Measurements from ENCODE around the gene GPX4. TPM values are rescaled to one million over a fixed set of nuclear protein-coding genes. Genes with fewer than 3 reads are reported as not detected.
"Not testable (repeated sequence)": the region's sequence is repeated elsewhere in the genome, so short reads cannot be mapped to it uniquely, and the experiment has no call there.

GPX4 gene
- total RNA-seq, 1 donor from 2014 or later, result 591 TPM

DNA sequence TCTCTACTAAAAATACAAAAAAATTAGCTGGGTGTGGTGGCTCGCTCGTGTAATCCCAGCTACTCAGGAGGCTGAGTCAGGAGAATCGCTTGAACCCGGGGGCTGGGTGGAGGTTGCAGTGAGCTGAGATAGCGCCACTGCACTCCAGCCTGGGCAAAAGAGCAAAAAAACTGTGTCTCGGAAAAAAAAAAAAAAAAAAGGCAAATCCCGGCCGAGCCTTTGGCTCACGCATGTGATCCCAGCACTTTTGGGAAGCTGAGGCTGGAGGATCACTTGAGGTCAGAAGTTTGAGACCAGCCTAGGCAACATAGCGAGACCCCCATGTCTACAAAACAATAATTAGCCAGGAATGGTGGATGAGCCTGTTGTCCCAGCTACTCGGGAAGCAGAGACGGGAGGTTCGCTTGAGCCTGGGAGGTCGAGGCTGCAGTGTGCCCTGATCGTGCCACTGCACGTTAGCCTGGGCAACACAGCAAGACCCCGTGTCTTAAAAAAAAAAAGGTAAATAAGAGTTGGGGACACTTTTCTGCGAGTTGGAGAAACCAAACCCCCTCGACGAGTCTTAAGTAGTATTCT lies 574 bp upstream of the GPX4 start:
- no peak for DNase-seq

DNA sequence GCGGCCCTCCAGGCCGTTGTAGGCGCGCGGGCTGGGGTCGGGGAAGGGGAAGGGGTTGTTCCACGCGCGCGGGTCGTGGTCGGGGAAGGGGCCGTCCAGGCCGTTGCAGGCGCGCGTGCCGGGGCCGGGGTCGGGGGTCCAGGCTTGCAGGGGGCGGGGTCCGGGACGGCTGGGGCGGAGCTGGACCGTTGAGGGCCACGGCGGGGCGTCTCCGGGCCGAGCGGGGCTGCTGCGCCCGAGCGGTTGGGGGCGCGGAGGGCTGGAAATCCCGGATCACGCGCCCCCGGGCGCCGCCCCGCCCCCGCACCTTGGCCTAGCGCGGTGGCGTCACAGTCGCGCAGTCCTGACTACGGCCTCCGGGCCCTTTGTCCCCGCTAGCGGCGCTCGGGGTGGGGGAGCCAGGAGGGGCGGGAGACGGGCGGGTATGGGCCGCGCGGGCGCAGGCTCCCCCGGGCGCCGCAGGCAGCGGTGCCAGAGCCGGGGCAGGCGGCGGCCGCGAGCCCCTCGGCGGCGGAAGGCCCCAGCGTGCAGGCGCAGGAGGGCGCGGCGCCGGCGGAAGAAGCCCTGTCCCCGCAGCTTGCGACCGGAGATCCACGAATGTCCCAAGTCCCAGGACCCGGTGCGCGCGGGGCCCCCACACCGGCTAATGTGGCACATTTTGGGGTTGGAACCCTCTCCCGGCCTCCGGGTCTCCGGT lies 665 bp downstream of the GPX4 start:
- peak; percentile 79 for DNase-seq

GRCh38 chr19:1105008-1105872 lies 1.4 kb downstream of the GPX4 start:
- peak; percentile 59 for DNase-seq

- no peak for DNase-seq
Measured at GRCh38 chr19:1105873-1106840, 2.4 kb downstream of the GPX4 start.

DNA sequence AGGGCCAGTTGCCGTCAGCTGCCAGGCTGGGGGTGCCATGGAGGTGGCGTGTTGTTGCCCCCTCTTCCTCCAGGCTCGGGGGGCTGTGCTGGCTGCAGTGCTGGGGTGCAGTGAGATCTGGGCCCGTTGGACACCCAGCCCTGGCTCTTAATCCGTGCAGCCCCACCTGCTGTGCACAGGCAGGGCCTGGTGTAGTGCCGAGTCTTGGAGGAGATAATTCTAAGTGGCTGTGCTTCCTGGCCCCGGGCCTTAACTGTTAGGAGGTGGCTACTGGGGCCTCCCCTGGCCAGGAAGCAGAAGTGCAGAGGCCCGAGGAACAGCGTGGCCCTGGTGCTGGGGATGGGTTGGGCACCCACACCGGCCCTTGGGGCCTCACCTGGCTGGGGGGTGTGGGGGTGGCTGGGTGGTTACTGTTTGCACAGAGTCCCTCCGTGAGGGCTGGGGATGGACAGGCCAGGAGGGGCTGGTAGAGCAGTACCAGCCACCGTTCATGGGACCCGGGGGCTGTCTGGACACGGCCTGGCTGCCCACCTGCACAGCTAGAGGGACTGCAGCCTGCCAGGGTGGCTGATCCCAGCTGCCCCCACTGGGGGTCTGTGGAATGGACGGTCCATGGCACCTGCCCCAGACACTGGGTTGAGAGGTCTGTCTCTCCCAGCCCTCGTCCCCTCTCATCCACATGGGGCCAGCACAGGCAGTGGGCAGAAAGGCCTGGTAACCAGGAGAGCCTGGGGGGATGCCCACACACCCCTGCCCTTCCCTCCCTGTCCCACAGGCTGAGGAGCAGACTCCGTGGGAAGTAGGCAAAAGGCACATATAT lies 3.3 kb downstream of the GPX4 start:
- peak; percentile 46 for DNase-seq

GRCh38 chr19:1107661-1108261 lies 4.0 kb downstream of the GPX4 start:
- DNase-seq, result no peak

- DNase-seq, result no peak
Measured at GRCh38 chr19:1108291-1109031, 4.7 kb downstream of the GPX4 start.

- DNase-seq, result no peak
Measured at GRCh38 chr19:1109032-1109551, 5.3 kb downstream of the GPX4 start.

GRCh38 chr19:1109697-1110671 lies 6.2 kb downstream of the GPX4 start:
- DNase-seq, result no peak

DNA sequence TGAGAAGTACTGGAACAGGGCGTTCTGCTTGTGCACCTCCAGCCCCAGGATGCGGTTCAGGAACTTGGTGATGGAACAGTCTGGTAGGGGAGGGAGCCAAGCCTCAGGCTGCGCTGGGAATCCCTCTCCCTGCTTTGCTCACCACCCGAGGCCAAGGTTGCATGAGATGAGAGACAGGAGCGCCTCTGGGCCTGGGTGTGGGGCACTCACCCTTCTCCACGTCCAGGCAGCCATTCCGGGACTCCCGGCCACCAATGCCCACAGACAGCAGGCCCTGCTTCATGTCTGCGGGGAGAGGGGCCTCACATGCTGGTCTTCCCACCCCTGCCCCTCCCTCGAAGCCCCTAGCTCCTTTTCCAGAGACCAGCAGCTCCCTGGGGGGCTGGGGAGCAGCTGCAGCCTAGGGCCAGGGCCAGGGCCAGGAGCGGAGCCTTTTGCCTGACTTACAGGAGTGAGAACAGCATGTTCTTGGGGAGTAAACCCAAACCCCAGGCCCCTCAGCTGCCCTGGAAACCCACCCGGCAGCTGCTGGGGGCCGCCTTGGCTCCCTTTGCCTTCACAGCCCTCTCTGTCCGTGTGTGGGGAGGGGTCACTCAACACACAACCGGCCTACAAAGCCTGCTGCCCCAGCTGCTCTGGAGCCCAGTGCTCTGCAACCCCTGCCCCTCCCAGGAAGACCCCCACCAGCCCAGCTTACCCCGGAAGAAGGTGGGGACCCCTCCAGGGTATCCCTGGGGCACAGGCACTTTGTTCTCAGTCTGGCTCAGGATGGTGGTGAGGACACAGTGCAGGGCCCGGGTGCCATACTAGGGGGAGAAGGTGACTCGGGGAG lies 7.2 kb downstream of the GPX4 start:
- no peak for DNase-seq

GRCh38 chr19:1111641-1112267 lies 8.0 kb downstream of the GPX4 start:
- DNase-seq, result no peak

GRCh38 chr19:1112268-1113029 lies 8.7 kb downstream of the GPX4 start:
- DNase-seq, result no peak

DNA sequence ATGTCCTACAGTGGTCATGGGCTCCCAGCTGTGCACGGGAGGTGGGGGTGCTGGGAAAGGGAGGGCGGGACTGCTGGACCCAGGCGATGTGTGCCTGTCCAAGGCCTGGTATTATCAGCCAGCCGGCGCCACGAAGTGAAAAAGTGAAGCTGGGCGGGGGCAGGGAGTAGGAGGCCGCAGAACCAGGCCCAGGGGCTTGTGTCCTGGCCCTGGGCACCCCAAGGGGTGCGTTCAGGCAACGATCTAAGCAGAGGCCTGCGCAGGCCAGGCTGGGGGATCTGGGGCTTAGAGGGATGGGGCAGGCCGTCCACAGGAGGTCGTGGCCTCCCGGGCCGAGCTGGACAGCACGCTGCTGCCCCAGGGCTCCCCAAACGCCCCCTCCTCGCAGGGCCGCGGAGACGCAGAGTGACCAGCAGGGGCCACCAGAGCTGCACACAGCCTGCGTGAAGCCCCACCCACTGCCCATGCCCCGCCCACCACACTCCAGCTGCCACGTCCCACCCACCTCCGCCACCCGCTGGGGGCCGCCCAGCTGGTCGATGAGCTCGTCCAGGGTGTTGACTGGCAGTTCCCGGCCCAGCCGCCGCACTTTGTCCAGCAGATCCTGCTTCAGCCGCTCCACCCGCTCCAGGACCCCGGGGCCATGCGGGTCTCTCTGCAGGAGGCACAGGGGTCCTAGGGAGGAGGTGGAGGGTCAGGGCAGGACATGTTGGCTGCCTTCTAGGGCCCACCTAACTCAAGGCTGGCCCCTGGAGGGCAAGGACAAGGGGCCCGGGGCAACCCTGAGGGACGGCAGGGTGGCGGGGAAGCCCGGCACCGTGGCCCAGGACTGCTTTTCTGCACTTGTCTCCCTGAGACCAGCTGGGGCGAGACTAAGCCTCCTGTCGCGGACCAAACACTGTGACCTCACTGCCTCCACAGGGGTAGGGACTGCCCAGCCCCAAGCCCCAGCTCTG lies 9.5 kb downstream of the GPX4 start:
- DNase-seq, result peak; percentile 98

- no peak for DNase-seq
Measured at GRCh38 chr19:1113986-1114483, 10.2 kb downstream of the GPX4 start.

- DNase-seq, result not testable (repeated sequence)
Measured at GRCh38 chr19:1114728-1115127, 10.9 kb downstream of the GPX4 start.

Measured in dermis blood vessel endothelial cell (primary cell).